ENCODE measurements around the gene LMNA.

DNA sequence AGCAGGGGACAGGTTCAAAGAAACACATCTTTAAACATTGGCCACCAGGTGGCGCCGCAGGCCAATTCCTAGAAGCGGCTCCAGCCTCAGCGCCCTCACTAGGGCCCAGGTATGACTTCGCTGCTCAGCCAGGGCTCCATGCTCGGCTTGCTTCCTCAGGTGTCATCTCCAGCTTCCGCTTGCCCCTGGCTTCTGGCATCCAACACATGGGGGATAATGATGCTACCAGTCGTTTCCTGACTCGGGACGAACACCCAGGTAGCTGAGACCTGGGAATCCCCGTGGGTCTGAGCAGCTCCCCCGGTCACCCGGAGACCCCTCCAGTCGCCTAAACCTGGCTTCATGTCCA lies 23.7 kb upstream of the LMNA start:
- TF ChIP-seq, protein P1, sequence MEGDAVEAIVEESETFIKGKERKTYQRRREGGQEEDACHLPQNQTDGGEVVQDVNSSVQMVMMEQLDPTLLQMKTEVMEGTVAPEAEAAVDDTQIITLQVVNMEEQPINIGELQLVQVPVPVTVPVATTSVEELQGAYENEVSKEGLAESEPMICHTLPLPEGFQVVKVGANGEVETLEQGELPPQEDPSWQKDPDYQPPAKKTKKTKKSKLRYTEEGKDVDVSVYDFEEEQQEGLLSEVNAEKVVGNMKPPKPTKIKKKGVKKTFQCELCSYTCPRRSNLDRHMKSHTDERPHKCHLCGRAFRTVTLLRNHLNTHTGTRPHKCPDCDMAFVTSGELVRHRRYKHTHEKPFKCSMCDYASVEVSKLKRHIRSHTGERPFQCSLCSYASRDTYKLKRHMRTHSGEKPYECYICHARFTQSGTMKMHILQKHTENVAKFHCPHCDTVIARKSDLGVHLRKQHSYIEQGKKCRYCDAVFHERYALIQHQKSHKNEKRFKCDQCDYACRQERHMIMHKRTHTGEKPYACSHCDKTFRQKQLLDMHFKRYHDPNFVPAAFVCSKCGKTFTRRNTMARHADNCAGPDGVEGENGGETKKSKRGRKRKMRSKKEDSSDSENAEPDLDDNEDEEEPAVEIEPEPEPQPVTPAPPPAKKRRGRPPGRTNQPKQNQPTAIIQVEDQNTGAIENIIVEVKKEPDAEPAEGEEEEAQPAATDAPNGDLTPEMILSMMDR (conservative IDR thresholded peaks at IDR 0.05; ENCODE audit: low read length) = peak; percentile 97
- no peak for TF ChIP-seq EZH2phosphoT487 (IDR thresholded peaks at IDR 0.05; ENCODE audit: borderline replicate concordance, low read depth, low read length)

Data from OCI-LY7 (cell line).